Uterus (tissue), 4 donors: Measurements from ENCODE around the gene PITHD1. TPM values are rescaled to one million over a fixed set of nuclear protein-coding genes. Genes with fewer than 3 reads are reported as not detected.
A peak's percentile ranks its signal among the peaks of the same experiment; 100 is the strongest.

Experiments used
- DNase-seq, 2 donors: peaks; one replicate each; pipeline ENCODE4 v3.0.0-alpha.2; 2019 to 2020
- H3K27ac ChIP-seq, 2 donors: fragments of 200-600 bp; sonication (generic); 1 replicate in 1 of 2; 2 replicates in 1 of 2; pipeline ENCODE4 v1.5.1; 2016 to 2018
- H3K27me3 ChIP-seq, 2 donors: fragments of 200-600 bp; sonication (generic); one replicate each; pipeline ENCODE4 v1.5.1; 2018 to 2019; ENCODE audit warnings: control low read depth in 1 of 2
- H3K36me3 ChIP-seq, 2 donors: fragments of 200-600 bp; sonication (generic); one replicate each; pipeline ENCODE4 v1.5.1; 2019; ENCODE audit warnings: control low read depth in 1 of 2
- H3K4me1 ChIP-seq, 2 donors: fragments of 200-600 bp; sonication (generic); one replicate each; pipeline ENCODE4 v1.5.1; 2018 to 2019; ENCODE audit warnings: control low read depth in 1 of 2
- H3K4me3 ChIP-seq, 2 donors: fragments of 200-600 bp; sonication (generic); 1 replicate in 1 of 2; 2 replicates in 1 of 2; pipeline ENCODE4 v1.5.1; 2018 to 2019; ENCODE audit warnings: mild to moderate bottlenecking in 1 of 2
- H3K9me3 ChIP-seq, 2 donors: fragments of 200-600 bp; sonication (generic); one replicate each; pipeline ENCODE4 v1.5.1; 2019; ENCODE audit warnings: control low read depth in 1 of 2
- CTCF ChIP-seq, 4 experiments: fragments of 200-600 bp in 2 of 4; fragments of 450-650 bp in 2 of 4; sonication (generic) in 2 of 4; IDR thresholded peaks; one replicate each; pipeline ENCODE4 v1.5.1; 2016 to 2019; ENCODE audit warnings: antibody characterized with exemption in 4 of 4, mild to moderate bottlenecking in 2 of 4, moderate library complexity in 1 of 4
- POLR2A ChIP-seq, 2 donors: fragments of 450-650 bp; IDR thresholded peaks; one replicate each; pipeline ENCODE4 v1.6.1; 2016; ENCODE audit warnings: antibody characterized with exemption in 2 of 2, mild to moderate bottlenecking in 1 of 2, moderate library complexity in 1 of 2
- intact Hi-C: fragments of 100-400 bp; cut with DNase I; formaldehyde crosslinking; loops from one replicate; pipeline ENCODE4 v1.15.1; 2023; ENCODE audit warnings: low total_unique reads
- total RNA-seq, 4 donors: library from RNA; depleted of rRNA in 3 of 4; stranded (reverse); fragments of >200 nt in 3 of 4; gene quantifications; one replicate each; pipeline versions ENCODE4 v1.1.0 to v1.2.4, GENCODE V29; 2014 to 2023
- donor health status: DM: yes; HTN: yes; CAD: no.

Gene PITHD1
- total RNA-seq, 4 donors from 2014 or later = 27.4 to 59.0 (median 49.9) TPM

- intact Hi-C loops = no loop called here
- no peaks in the 10 kb centered on the region for H3K27me3 ChIP-seq
- H3K4me1 ChIP-seq = peaks cover 0 to 20% of the 10 kb centered on the region in 2 donors
- no peak for DNase-seq
- no peak overlapping the region for H3K4me3 ChIP-seq
- H3K36me3 ChIP-seq = no peaks in the 10 kb centered on the region
- TF ChIP-seq POLR2A (IDR thresholded peaks at IDR 0.05) (no peak), CTCF (IDR thresholded peaks at IDR 0.05) (no peak)
- H3K9me3 ChIP-seq = no peaks in the 10 kb centered on the region
- no peak overlapping the region for H3K27ac ChIP-seq
Observed at GRCh38 chr1:23796466-23797271, 18.5 kb downstream of the PITHD1 start.

DNA sequence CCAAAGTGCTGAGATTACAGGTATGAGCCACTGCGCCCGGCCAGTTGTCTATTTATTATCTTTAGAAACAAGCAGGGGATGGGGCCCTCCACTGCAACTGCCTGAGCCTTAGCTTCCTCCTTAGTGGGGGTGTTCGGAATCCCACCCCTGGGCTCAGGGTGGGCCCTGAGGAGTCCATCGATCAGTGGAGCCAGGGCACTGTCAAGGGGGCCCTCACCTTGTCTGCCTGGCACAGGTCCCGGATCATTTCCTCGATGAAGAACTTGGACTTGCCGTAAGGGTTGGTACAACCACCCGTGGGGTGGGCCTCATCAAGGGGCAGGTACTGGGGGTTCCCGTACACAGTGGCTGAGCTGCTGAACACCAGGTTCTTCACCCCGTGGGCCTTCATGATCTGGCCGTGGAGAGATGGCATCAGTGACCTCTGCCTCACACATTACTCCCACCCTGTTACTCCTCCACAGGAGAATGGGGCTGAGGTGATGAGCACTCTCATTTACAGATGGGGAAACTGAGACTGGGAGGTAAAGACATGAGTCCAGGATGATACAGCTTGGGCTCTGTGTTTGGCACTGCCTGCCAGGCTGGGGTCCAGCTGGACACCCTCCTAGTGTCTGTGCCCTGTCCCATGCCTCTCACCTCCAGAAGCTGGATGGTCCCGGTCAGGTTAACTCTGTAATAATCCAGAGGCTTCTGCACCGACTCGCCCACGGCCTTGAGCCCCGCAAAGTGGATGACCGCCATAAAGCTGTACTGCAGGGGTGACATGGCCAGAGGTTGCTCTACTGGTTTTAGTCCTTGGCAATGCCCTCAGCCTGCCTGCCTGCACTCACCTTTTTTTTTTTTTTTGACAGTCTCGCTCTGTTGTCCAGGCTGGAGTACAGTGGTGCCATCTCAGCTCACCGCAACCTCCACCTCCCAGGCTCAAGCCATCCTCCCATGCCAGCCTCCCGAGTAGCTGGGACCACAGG lies 19.5 kb downstream of the PITHD1 start:
- H3K27ac ChIP-seq = no peak overlapping the region
- no peaks in the 10 kb centered on the region for H3K27me3 ChIP-seq
- TF ChIP-seq CTCF (IDR thresholded peaks at IDR 0.05) (no peak), POLR2A (IDR thresholded peaks at IDR 0.05) (no peak)
- no peak for DNase-seq
- intact Hi-C loops = no loop called here
- peaks cover 0 to 9% of the 10 kb centered on the region in 2 donors for H3K4me1 ChIP-seq
- no peak overlapping the region for H3K4me3 ChIP-seq
- no peaks in the 10 kb centered on the region for H3K36me3 ChIP-seq
- no peaks in the 10 kb centered on the region for H3K9me3 ChIP-seq

- Histone ChIP-seq H3K4me1 (peaks cover 0 to 9% of the 10 kb centered on the region in 2 donors), H3K9me3 (no peaks in the 10 kb centered on the region), H3K27me3 (no peaks in the 10 kb centered on the region), H3K36me3 (no peaks in the 10 kb centered on the region), H3K27ac (no peak overlapping the region), H3K4me3 (no peak overlapping the region)
- intact Hi-C loops = no loop called here
- TF ChIP-seq POLR2A (IDR thresholded peaks at IDR 0.05) = no peak
- no peak for TF ChIP-seq CTCF (IDR thresholded peaks at IDR 0.05)
- no peak for DNase-seq
Observed at GRCh38 chr1:23798662-23799142, 20.5 kb downstream of the PITHD1 start.

DNA sequence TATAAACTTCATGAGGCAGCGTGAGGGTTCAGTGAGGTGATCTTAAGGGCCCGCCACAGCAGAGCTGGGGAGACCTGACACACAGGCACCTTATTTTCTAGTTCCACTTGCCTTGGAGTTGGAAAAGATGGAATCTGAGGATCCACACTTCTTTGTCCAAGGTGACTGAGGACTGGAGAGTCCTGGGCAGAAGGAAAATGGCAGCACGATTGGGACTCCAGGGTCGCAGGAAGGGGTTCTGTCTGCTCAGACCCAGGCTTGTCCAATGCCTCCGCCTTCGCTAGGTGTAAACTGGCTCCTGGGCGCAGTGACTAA lies 21.0 kb downstream of the PITHD1 start:
- Histone ChIP-seq H3K9me3 (no peaks in the 10 kb centered on the region), H3K27ac (peak overlapping the region in 1 of 2 donors; percentile 36), H3K4me1 (peaks cover 0 to 9% of the 10 kb centered on the region in 2 donors), H3K36me3 (no peaks in the 10 kb centered on the region), H3K4me3 (peak overlapping the region in 1 of 2 donors; percentile 63), H3K27me3 (no peaks in the 10 kb centered on the region)
- intact Hi-C loops = no loop called here
- no peak for DNase-seq
- TF ChIP-seq POLR2A (IDR thresholded peaks at IDR 0.05) = no peak

DNA sequence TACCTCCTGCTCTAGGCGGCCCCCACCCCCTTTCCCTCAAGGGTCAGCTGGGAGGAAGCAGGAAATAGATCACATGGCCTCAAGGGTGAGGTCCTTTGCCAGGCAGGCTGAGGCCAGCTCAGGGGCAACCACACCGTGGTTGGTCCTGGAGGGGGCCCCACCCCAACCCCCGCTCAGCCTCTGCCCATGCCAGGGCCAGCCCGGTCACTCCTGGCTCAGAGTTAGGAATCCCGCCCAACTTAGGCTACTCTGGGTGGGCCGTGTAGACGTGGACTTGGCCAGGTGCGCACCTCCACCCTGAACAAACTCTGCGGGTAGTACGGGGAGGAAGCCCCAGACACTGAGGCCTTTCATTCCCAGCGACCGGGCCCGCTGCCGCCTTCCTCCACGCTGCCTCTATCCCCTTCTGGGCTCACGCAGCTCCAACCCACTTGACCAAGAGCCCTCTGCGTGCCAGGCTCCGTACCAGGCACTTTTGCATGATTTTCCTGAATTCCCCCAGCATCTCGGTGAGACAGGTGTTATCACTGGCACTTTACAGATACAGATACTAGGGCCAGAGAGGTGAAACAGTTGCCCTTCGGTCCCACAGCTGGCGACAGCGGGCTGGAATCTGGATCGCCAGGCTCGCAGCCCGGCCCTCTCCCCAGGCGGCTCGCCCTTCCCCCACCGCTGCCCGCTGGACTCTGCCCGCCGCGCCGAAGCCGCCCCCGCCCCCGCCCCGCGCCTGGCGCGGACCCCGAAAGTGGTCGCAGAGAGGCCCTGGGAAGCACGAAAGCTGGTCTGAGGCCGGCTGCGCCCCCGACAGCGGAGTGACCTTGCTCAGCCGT lies 21.6 kb downstream of the PITHD1 start:
- intact Hi-C loops = no loop called here
- H3K4me1 ChIP-seq = peaks cover 0 to 9% of the 10 kb centered on the region in 2 donors
- no peaks in the 10 kb centered on the region for H3K9me3 ChIP-seq
- peak overlapping the region; percentile 63 to 75 for H3K4me3 ChIP-seq
- peak; percentile 45 to 69 for DNase-seq
- H3K27ac ChIP-seq = peak overlapping the region; percentile 76 to 88
- TF ChIP-seq CTCF (IDR thresholded peaks at IDR 0.05) (no peak), POLR2A (IDR thresholded peaks at IDR 0.05) (peak in 1 of 2 donors; percentile 55)
- no peaks in the 10 kb centered on the region for H3K27me3 ChIP-seq
- no peaks in the 10 kb centered on the region for H3K36me3 ChIP-seq
